CD4-positive, alpha-beta T cell treated with Interleukin-17A for 4 hours (primary cell): ENCODE measurements around the gene PRC1.

Experiments used
- DNase-seq: peaks from one replicate; pipeline ENCODE4 v3.0.0-alpha.2; 2020; ENCODE audit warnings: mixed read lengths

Gene PRC1

DNA sequence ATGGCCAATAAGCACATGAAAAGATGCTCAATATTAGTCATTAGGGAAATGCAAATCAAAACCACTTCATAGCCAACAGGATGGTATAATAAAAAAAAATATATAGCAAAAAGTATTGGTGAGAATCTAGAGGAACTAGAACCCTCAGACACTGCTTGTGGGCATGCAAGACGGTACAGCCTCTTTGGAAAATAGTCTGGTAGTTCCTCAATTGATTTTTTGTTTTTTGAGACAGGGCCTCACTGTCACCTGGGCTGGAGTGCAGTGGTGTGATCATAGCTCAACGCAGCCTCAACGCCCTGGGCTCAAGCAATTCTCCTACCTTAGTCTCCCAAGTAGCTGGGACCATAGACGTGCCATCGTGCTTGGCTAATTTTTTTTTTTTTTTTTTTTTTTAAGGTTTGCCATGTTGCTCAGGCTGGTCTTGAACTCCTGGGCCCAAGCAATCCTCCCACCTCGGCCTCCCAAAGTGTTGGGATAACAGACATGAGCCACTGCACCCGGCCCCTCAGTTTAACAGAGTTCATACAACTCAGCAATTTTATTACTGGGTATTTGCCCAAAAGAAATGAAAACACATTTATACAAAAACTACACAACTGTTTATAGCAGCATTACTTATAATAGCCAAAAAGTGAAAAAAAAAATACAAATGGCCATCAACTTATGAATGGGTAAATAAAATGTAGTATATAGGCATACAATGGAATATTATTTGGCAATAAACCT is 5.1 kb downstream of the PRC1 start:
- no peak for DNase-seq

DNA sequence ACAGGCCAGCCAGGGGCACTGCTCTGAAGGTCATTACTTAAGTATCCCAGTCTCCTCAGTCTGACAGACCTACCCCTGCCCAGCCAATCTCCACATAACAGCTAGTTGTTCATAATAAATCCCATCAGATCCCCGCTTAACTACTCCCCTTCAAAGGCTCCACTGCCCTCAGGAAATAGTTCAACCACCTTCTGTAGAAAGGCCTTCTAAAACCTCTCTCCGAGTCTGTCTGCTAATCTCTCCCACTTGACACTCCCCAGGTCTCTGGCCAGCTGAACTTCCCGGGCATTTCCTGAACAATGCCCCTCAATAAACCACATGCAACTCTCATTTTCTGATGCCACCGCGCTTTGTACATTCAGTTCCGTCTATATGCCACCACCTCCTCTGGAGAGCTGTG is 6.0 kb downstream of the PRC1 start:
- DNase-seq = no peak

- DNase-seq = no peak
Measured at GRCh38 chr15:90987561-90988141, 6.7 kb downstream of the PRC1 start.

GRCh38 chr15:90986790-90987507 is 7.4 kb downstream of the PRC1 start:
- DNase-seq = no peak

DNA sequence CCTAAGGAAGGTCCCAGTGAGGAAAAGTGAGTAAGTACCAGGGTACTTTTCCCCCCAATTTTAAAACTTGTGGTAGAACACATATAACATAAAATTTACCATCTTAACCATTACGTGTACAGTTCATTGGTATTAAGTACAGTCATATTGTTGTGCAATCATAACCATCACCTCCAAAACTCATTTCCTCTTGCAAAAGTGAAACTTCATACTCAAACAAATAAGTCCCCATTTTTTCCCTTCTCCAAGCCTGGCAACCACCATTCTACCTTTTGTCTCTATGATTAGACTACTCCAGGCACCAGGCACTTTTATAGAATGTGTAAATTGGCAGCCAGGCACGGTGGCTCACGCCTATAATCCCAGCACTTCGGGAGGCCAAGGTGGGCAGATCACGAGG is 12.2 kb downstream of the PRC1 start:
- no peak for DNase-seq

DNA sequence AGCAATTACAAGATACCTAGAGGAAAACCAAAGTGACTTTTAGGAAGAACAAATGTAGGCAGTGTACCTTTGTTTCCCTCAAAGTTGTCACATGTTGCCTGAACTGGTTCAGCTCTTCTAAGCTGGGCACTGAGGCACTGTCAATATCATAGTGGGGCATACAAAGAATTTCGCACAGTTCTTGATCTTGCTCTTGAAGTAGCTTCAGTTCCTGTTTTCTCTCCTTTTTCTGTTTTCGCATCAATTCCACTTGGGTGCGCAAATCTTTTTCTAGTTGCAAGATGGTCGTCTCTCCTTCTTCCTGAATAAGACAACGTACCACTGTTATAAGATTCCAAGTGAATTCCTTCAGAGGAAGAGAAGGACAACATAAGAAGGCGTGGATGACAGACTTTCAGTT is 12.7 kb downstream of the PRC1 start:
- no peak for DNase-seq

GRCh38 chr15:90979582-90979981 is 14.8 kb downstream of the PRC1 start:
- DNase-seq = no peak

GRCh38 chr15:90974216-90974615 is 20.1 kb downstream of the PRC1 start:
- DNase-seq = no peak

- no peak for DNase-seq
Measured at GRCh38 chr15:90972133-90972532, 22.2 kb downstream of the PRC1 start.

DNA sequence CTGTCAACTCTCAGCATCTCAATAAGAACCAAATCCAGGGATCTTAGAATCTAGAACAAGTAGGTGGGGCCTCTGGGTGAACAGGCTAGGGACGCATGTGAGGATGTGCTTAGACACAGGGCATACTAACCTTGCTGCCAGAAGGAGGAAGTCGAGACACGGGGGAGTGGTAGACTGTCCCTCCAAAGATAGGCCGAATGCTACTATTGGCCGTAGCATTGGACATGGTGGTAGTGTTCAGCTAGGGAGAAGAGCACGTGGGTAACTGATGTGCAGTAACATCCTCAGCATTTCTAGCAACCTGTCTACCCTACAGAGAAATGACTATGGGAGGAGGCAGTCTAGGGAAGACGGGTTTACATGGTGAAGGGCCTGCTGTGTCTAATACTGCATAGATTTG is 24.1 kb downstream of the PRC1 start:
- no peak for DNase-seq

DNA sequence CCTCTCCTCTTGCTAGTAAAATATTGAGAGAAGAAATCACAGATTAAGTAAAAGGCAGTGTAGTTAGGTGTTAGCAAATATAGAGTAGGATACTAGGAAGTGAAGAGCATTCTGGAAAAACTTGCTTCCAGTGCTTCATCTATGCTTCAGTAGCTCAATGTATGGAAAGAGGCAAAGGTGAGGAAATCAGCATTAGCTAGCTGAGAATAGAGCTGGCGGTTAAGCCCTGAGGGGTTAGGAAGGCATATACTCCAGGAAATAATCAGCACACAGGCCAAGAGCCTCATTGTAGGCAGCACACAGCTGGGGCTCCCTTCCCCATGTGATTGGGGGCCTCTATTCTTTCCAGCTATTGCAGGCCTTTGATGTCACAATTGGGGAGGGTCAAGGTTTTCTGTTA is 25.9 kb downstream of the PRC1 start:
- DNase-seq = no peak

DNA sequence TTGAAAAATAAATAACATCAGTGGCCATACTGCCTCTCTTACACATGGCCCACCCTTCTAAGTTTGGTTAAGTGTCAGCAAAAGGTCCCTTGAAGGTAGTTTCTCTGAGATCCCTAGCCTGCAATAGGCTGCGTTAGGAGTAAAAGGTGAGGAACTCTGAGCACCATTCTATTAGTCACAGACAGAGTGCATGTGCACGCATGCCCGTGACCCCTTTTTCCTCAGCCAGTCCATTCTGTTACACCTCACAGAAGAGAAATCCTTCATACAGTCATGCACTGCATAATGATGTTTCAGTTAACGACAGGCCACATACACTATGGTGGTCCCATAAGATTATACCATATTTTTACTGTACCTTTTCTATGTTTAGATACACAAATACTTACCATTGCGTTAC is 27.1 kb downstream of the PRC1 start:
- no peak for DNase-seq

- DNase-seq = no peak
Measured at GRCh38 chr15:90966262-90966661, 28.1 kb downstream of the PRC1 start.

DNA sequence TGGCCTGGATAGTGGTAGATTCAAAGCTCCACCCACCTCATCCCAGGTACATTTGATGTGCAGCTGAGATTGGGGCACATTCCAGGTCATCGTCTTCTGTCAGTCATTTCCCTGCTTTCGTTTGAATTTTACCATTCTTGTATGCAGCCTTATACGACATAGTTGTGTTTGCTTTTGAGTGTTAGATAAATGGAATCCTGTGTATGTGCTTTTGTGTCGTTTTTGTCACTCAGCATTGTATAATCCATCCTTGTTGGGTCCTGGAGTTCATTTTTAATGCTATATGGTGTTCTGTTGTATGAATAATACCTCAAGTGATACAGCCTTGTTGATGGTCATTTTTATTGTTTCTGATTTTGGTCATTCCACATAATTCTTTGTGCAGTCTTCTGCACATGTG is 32.3 kb downstream of the PRC1 start:
- no peak for DNase-seq

DNA sequence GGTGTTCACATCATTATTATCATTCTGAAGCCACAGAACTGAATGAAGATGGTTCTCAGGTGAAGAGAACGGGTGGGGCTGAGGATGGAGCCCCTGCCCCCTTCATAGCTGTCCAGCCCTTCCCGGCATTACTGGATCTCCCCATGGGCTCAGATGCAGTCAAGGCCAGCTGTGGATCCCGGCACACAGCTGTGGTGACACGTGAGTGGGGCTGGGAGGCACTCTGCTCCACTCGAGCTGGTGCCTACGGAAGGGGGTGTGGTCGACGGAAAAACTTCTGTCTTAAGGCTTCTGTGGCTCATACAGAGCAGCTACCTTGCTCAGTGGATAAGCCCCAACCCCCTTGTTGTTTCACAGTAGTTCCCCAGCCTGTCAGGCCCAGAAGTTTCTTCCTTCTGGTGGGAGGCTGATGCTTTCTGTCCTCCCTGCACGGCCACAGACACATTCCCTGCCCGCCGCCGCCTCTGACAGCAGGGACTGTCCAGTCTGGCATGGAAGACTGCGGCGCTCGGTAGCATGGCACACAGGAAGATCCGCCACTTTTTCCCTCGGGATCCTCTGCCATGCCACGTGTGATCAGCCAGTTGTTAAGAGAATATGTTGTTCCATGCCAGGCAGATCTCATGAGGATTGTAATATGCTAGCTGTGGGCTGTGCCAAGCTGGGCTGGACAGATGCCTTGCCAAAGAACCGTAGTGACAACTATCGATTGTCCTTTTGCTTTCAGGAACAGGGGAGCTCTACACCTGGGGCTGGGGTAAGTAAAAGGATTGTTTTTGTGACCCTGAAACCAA is 33.8 kb downstream of the PRC1 start:
- DNase-seq = no peak

- no peak for DNase-seq
Measured at GRCh38 chr15:90959894-90960293, 34.4 kb downstream of the PRC1 start.

DNA sequence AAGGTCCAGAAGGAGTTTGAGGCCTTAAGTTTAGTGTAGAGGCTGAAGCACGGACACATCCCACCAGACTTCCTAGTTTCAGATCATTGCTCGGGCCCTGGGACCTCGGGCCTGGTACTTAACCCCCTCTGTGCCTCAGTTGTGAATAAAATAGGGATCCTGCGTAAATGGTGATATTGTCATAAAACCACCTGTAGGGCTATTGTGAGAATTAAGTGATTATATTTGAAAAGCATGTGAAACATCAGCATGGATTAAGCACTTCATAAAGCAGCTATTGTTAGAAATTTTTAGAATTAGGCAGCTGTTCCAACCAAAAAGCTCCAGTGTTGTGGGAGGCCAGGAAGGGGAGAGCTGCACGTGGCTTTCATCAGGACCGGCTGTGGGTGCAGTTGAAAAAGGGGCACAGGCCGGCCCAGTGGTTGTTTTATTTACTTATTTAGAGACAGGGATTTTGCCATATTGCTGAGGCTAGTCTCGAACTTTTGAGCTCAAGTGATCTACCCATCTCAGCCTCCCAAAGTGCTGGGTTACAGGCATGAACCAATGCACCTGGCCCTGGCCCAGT is 35.2 kb downstream of the PRC1 start:
- no peak for DNase-seq

GRCh38 chr15:90957791-90958190 is 36.5 kb downstream of the PRC1 start:
- DNase-seq = no peak

- DNase-seq = no peak
Measured at GRCh38 chr15:90957031-90957790, 37.1 kb downstream of the PRC1 start.

DNA sequence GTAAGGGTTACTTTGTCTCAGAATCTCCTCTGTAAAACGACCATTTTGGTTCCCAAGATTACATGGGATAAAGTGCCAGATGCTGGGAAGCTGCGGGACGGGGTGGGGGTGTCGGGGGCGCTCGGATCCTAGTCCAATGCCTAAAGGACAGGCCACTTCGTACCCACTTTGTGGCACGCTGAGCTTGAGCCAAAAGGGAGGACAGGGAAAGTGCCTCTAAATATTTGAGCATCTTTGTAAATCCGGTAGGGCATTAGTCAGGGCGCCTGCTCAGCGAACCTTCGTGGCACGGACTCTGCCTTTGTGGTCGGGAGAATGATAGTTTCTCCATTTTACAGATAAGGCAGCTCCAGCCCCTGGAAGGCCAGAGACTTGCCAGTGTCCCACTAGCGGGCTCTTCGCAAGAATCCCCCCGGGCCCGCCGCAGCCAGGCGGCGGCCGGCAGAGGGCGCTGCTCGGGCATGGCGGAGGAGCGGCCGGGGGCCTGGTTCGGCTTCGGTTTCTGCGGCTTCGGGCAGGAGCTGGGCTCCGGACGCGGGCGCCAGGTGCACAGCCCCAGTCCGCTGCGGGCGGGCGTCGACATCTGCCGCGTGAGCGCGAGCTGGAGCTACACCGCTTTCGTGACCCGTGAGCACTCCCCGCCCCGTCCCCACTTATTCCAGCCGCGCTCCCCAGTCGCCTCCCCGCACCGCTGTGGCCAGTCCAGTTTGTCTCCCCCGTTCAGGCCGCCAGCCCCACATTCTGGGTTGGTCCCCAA is 37.9 kb downstream of the PRC1 start:
- peak; percentile 76 for DNase-seq

GRCh38 chr15:90955624-90956273 is 38.6 kb downstream of the PRC1 start:
- no peak for DNase-seq
